MV-4-11 (cell line): ENCODE results near the gene LRRC63.

Experiments
- DNase-seq: peaks from one replicate; lab custom pipeline; 2025; lab: John Stamatoyannopoulos, UW

The LRRC63 gene

DNA sequence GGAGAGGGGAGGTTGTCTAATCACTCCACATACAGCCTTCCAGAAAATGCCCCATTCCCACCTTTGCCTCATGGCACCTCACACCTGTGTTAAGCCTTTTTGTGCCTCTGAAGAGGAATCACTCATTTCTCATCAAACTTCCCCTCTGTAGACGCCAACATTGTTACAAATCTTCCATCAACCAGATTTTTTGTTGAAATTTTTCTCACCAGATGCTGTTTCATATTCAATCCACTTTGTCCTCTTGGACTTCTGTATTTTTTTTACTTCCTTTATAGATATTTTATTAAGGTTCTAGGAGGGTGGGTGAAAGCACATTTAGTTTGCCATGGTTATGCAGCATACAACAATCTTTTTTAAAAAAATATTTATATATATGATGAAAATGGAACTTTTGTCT is 101.3 kb downstream of the LRRC63 start:
- no peak for DNase-seq

DNA sequence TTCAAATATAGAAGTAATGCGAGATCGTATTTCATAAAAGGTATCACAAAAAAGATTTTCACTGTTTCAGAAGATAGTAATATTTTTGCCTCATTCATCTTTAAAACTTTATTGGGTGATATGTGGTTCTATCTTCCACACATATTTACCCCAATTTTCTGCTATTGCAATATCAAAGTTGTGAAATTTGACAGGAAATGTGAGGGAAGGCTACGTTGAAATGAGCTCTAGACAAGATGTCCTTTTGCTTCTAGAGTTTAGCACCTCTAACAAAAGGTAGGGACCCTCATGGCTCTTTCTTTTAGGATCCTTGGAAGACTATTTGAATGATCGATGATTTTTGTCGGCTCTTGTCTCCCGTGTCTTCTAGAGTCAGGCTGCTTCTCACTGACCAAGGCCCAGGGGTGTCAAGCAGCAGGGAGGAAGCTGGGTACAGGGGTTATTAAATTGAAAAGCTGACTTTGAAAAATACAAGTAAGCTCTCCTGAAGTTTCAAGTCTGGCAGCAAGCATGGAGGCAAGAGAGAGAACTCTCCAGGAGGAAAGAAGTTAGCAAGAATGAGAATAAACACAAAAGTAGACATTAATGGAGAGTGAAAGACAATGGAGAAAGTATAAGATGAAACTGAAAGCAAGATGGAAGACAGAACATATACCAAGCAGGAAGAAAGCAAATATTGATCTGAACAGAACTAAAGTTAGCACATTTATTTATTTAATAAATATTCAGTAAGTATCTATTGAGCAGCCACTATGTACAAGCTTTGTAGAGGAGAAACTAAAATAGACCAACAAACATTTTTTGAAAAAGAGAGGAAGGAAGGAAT is 101.9 kb downstream of the LRRC63 start:
- DNase-seq = no peak

- no peak for DNase-seq
Observed at GRCh38 chr13:46314587-46314986, 102.9 kb downstream of the LRRC63 start.

DNA sequence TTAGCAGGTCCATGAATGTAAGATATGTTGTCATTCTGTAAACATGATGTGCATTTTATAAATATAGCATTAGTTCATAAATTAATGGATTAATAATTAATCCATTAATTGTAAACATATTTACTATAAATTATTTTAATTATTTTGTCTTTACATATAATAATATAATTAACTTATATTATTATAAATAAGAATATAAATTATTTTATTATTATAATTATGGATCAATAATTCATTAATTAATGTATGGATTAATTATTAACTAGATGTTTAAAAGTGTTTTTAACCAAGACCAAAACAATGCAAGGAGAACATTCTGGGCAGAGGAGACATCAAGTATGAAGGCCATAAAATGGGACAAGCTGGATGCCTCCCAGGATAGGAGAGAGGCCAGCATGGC is 103.3 kb downstream of the LRRC63 start:
- no peak for DNase-seq

DNA sequence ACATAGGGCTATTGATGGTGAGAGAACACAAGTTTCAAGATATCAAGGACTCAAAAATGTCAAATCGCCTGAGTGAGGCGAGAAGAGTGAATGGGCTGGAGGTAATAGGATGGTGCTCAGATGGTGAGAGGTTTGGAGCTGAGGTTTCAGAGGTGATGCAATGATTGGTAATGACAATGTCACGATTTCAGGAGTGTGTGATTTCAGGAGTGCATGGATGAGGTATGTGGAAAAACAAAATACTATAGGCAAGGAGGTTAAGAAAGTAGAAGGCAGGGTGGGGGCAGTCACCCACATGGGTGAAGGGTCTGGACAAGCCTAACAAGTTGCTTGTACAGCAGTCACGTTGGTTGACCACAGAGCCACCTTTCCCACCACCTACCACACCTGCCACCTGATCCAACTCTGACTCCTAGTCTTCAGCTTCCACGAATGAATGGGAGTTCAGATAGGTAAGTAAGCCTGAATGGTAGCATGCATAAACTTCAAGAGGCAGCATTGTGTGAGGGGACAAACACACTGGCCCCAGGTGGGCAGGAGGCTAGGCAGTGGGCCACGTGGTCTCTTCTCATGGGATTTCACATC is 103.9 kb downstream of the LRRC63 start:
- DNase-seq = no peak

GRCh38 chr13:46317120-46317519 is 105.4 kb downstream of the LRRC63 start:
- no peak for DNase-seq

DNA sequence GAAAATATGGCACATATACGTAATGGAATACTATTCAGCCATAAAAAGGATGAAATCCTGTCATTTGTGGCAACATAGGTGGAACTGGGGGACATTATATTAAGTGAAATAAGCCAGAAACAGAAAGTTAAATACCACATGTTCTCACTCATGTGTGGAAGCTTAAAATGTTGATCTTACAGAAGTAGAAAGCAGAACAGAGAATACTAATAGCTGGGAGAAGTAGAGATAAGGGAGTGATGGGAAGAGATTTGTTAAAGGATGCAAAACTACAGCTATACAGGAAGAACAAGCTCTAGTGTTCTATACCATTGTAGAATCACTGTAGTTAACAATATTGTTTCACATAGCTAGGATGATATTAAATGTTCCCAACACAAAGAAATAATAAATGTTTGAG is 107.3 kb downstream of the LRRC63 start:
- no peak for DNase-seq

- DNase-seq = no peak
Observed at GRCh38 chr13:46320406-46320805, 108.7 kb downstream of the LRRC63 start.

DNA sequence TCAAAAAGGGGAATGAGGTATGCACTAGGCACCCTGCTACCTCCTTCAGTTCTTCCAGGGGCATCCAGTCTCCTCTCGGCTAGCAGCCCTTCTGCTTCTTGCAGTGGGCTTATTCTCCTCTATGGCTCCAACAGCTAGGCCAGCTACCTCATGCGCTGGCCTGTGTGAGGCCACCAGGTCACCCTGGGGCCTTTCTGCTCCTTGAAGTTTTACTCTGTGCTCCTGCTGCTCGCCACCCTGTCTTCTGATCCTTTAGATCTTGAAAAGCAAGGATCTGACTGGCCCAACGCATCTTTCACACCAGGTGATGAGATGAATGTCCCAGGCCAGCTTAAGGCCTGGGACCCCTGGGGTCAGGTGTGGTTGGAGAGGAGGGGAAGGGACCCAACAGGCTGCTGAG is 109.1 kb downstream of the LRRC63 start:
- no peak for DNase-seq

GRCh38 chr13:46321494-46322225 is 109.9 kb downstream of the LRRC63 start:
- DNase-seq = peak; percentile 73

- DNase-seq = no peak
Observed at GRCh38 chr13:46324976-46325375, 113.2 kb downstream of the LRRC63 start.
